Neuron (in vitro differentiated cells): ENCODE results near the gene MRFAP1L1.
"Not testable (repeated sequence)": the region's sequence is repeated elsewhere in the genome, so short reads cannot be mapped to it uniquely, and the experiment has no call there.

Source experiments
- H2AFZ ChIP-seq: one replicate; pipeline ENCODE4 v1.6.1; 2013; ENCODE audit warnings: low read depth, mild to moderate bottlenecking, inconsistent platforms, low read length, moderate library complexity
- H3K27me3 ChIP-seq: one replicate; pipeline ENCODE4 v1.6.1; 2013; ENCODE audit warnings: low read length; ENCODE audit not compliant: insufficient read depth
- H3K36me3 ChIP-seq: one replicate; pipeline ENCODE4 v1.6.1; 2013; ENCODE audit warnings: low read length; ENCODE audit not compliant: insufficient read depth
- H3K4me1 ChIP-seq: one replicate; pipeline ENCODE4 v1.6.1; 2013; ENCODE audit warnings: low read length; ENCODE audit not compliant: insufficient read depth
- H3K4me3 ChIP-seq: 2 replicates; pipeline ENCODE4 v1.5.1; 2013; ENCODE audit warnings: mild to moderate bottlenecking, low read length, moderate library complexity
- H3K9me3 ChIP-seq: one replicate; pipeline ENCODE4 v1.6.1; 2013; ENCODE audit warnings: low read length

Gene MRFAP1L1

DNA sequence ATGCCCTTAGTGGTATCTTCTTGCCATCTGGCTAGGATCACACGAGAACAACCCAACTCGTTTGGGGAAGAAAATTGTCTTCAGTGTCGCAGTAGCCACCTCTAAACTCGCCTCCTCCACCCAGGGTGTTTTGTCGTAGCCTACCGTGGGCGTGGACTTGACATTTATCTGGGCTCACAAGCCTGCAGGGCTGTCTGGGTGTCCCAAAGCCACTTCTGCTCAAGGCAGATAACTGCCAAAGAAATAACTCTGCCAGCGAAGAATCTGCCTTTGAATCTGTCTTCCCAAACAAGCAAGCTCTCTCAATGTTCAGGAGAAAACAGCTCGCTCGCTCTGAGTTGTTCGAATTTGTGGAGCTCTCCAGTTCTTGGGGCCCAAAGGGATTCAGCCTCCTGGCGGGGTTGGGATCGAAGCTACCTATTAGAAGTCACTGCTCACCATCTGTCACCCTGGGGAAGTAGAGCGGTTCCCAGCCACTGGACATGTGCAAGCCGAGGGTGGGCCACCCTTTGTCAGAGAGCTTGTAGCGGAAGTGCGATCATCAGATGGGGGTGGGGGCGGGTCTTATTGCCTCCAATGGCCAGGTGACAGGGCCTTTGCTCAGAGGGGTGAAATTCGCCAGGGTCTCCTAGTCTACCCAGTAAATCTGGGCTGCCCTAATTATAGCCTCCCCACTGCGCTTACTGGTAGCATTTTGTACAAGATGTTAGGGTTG is 21.1 kb upstream of the MRFAP1L1 start:
- no peaks in the 10 kb centered on the region for H3K36me3 ChIP-seq
- H2AFZ ChIP-seq, result no peak overlapping the region
- H3K4me3 ChIP-seq, result no peak overlapping the region
- H3K9me3 ChIP-seq, result peaks cover 4% of the 10 kb centered on the region
- peaks cover 11% of the 10 kb centered on the region for H3K4me1 ChIP-seq
- no peaks in the 10 kb centered on the region for H3K27me3 ChIP-seq

DNA sequence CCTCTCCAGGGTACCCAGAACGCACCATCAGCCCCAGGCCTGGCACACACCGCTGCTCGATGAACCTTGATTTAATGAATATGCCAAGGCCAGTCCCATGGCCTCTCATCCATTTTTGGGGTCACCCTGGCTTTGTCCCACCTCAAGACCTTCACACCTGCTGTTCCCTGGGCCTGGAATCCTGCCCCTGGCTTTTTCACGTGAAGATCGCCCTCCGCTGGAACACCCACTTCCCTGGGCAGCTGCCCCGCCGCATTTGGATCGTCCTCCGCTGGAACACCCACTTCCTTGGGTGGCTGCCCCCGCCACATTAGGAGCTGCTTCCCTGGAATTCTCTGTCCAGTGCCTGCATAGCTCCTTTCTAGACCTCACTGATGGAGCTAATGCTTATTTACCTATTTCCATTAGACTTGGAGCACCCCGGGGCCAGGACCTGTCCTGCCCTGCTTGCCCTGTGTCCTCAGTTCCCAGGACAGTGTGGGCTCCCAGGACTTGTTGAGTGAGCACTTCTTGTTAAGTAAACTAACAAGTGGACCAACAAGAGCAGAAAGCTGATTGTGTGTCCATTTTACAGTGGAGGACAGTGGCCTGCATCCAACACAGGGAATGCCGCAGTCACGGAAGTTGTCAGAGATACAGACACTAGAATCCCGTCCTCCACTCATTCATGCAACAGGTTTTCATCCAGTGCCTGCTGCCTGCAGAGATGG is 18.8 kb upstream of the MRFAP1L1 start:
- Histone ChIP-seq H3K4me3 (no peak overlapping the region), H3K9me3 (peaks cover 4% of the 10 kb centered on the region), H3K36me3 (no peaks in the 10 kb centered on the region), H3K27me3 (no peaks in the 10 kb centered on the region), H2AFZ (no peak overlapping the region), H3K4me1 (peaks cover 28% of the 10 kb centered on the region)

DNA sequence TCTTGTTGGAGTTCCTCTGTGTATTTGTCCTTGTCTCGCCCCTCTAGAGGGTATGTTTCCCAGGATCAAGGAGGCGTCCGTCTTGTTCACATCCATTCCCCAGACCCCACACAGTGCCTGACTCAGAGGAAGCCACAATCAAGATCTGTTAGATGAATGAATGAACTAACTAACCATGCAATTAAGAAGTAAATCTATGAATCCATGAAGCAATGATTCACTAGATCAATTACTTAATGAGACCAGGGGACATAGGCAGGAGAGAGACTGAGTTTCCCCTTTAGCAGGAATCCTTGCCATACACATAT is 18.2 kb upstream of the MRFAP1L1 start:
- H3K4me3 ChIP-seq, result no peak overlapping the region
- H3K4me1 ChIP-seq, result peaks cover 28% of the 10 kb centered on the region
- H2AFZ ChIP-seq, result no peak overlapping the region
- peaks cover 4% of the 10 kb centered on the region for H3K9me3 ChIP-seq
- H3K27me3 ChIP-seq, result no peaks in the 10 kb centered on the region
- H3K36me3 ChIP-seq, result no peaks in the 10 kb centered on the region

DNA sequence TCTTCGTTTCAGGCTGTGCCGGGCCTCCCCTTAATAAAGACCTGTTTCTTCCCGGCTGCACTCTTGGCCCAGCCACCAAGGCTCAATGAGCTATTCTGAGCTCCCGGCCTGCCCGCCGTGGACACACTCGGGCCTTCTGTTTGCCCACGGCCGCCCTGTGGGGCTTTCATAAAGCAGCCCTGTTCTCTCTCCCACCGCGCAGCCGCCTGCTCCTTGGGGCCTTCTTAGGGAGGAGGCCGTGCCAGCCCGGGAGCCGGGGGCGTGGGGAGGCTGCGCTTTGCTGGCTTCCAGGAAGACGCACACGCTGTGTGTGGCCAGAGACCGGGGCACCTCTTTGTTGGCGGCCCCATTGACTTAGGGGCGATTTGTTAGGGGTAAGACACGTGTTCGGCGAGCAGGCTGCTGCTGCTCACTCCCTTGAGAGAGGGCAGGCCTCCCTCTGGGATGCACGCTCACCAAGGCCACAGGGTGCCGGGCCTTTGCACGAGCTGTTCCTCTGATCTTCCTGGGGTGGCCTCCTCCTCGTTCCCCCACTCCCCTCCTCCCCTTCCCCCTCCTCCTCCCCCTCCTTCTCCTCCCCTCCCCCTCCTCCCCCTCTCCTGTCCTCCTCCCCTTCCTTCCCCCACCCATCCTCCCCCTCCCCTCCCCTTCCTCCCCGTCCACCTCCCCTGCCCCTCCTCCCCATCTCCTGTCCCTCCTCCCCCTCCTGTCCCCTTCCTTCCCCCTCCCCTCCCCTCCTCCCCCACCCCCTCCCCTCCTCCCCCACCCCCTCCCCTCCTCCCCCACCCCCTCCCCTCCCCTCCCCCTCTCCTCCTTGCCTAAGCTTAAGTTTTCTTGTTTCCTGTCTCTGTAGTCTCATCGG is 17.6 kb upstream of the MRFAP1L1 start:
- Histone ChIP-seq H3K4me3 (peak overlapping the region; percentile 31), H3K36me3 (no peaks in the 10 kb centered on the region), H3K4me1 (peaks cover 28% of the 10 kb centered on the region), H3K27me3 (no peaks in the 10 kb centered on the region), H3K9me3 (peaks cover 4% of the 10 kb centered on the region), H2AFZ (no peak overlapping the region)

DNA sequence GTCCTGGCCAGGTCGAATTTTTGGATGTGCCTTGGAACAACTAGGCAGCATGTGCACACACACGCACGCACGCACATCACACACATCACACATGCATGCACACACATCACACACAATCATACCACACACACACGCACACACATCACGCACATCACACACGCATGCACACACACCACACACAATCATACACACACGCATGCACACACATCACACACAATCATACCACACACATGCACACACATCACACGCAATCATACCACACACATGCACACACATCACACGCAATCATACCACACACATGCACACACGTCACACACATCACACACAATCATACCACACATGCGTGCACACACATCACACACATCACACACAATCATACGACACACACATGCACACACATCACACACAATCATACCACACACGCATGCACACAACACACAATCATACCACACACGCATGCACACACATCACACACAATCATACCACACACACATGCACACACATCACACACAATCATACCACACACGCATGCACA is 15.8 kb upstream of the MRFAP1L1 start:
- peaks cover 31% of the 10 kb centered on the region for H3K4me1 ChIP-seq
- not testable (repeated sequence) for H3K27me3 ChIP-seq, H3K36me3 ChIP-seq, H2AFZ ChIP-seq, H3K9me3 ChIP-seq, H3K4me3 ChIP-seq

DNA sequence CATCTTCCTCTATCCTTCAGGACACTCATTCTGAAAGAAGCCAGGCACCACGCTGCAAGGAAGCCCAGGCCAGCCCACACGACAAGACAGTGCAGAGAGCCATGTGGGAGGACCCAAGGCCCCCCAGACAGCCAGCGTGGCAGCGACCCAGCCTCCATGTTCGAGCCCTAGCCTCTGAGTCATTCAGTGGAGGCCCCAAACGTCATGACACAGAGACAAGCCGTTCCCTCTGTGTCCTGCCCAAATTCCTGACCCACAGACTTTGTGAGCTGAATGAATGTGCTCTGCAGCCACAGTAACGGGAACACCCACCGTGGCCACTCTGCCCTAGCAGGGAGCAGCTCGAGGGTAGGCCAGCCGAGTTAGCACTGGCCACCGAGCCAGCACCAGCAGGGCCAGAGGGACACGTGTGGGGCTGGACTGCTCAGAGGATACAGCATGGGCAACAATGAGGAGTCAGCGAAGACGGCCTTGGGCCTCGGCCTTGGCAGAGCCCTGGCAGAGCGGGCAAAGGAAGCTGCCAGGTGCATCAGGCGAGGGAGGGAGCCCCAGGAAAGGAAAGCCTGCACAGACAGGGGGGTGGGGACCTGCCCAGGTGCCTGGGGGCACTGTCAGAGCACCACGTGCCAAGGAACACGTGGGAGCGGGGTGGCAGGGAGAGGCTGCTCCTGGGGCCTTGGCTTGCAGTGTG is 14.9 kb upstream of the MRFAP1L1 start:
- Histone ChIP-seq H3K4me3 (no peak overlapping the region), H3K4me1 (peaks cover 34% of the 10 kb centered on the region), H2AFZ (no peak overlapping the region), H3K36me3 (no peaks in the 10 kb centered on the region), H3K27me3 (no peaks in the 10 kb centered on the region), H3K9me3 (no peaks in the 10 kb centered on the region)

DNA sequence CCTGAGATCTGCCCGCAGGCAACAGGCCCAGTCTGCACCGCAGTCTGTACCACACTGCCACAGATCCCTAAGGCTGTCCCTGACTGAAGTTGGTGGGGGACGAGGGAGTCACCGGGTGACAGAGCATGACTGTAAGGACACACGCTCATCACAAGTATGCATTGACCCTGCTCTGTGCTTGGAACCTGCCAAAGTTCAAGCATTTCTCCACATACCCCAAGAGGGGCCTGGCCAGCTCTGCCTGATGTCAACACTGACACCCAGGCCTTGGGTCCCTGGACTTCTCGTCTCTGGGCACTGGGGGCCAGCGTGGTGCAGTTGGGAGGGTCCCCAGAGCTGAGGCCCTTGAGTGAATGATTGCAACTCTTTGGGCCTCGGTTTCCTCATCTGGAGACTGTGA is 14.2 kb upstream of the MRFAP1L1 start:
- Histone ChIP-seq H2AFZ (no peak overlapping the region), H3K27me3 (no peaks in the 10 kb centered on the region), H3K9me3 (no peaks in the 10 kb centered on the region), H3K36me3 (no peaks in the 10 kb centered on the region), H3K4me3 (no peak overlapping the region), H3K4me1 (peaks cover 34% of the 10 kb centered on the region)

DNA sequence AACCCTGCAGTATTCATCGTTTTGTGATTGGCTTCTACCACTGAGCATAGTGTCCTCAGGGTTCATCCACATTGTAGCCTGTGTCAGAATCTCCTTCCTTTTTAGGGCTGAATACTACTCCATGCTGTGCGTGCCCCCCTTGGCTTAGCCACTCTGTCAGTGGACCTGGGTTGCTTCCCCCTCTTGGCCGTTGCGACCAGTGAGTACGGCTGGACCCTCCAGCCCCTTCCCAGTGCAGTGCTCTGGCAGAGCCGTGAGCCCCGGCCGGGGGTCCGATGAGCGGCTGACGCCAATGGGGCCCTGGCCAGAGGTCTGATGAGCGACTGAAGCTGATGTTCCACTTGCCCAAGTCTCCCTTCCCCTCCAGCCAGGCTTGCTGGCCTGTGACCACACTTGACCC is 13.2 kb upstream of the MRFAP1L1 start:
- H3K27me3 ChIP-seq, result no peaks in the 10 kb centered on the region
- H3K9me3 ChIP-seq, result no peaks in the 10 kb centered on the region
- no peak overlapping the region for H2AFZ ChIP-seq
- H3K4me1 ChIP-seq, result peaks cover 30% of the 10 kb centered on the region
- no peak overlapping the region for H3K4me3 ChIP-seq
- no peaks in the 10 kb centered on the region for H3K36me3 ChIP-seq

DNA sequence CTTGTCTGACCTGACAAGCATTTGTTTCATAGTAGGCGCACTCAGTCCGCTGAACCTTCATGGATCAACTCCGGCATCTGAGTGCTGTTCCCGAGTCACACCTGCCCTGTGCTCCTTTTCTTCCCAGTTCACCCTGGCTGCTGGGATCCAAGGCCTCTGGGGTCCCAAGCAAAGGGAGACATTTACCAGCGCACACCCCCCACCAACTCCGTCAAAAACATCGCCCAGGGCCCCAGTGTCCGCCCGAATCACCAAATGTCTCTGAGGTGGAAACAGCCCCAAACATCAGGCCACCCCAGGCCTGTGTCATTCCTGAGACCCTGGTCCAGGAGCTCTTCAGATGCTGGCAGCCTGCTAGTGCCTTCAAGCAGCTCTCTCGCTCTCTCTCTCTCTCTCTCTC is 11.5 kb upstream of the MRFAP1L1 start:
- Histone ChIP-seq H3K36me3 (no peaks in the 10 kb centered on the region), H3K9me3 (no peaks in the 10 kb centered on the region), H2AFZ (no peak overlapping the region), H3K4me3 (no peak overlapping the region), H3K27me3 (no peaks in the 10 kb centered on the region), H3K4me1 (peaks cover 26% of the 10 kb centered on the region)

DNA sequence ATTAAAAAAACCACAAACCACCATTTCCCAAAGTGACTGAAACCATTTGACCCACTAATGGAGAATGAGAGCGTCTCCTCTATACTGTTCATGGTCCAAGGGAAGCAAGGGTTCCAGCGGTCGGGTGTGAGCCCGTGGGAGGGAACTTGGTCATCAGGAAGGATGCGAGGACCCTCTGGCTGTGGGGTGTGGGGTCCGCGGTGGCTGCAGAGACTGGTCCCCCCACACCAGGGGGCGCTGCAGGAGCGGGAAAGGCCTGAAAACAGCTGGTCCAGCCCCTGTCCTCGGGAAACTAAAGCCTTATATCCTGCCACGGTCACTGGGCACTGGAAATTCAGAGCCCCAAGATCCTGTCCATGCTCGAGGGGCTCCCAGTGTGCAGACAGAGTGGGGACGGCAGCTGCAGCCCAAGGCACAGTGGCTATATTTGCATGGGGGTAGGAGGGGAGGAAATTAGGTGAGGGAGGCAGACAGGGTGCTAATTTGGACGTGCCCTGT is 10.6 kb upstream of the MRFAP1L1 start:
- H3K4me3 ChIP-seq, result no peak overlapping the region
- peaks cover 26% of the 10 kb centered on the region for H3K4me1 ChIP-seq
- H2AFZ ChIP-seq, result no peak overlapping the region
- H3K9me3 ChIP-seq, result no peaks in the 10 kb centered on the region
- H3K27me3 ChIP-seq, result no peaks in the 10 kb centered on the region
- H3K36me3 ChIP-seq, result no peaks in the 10 kb centered on the region

DNA sequence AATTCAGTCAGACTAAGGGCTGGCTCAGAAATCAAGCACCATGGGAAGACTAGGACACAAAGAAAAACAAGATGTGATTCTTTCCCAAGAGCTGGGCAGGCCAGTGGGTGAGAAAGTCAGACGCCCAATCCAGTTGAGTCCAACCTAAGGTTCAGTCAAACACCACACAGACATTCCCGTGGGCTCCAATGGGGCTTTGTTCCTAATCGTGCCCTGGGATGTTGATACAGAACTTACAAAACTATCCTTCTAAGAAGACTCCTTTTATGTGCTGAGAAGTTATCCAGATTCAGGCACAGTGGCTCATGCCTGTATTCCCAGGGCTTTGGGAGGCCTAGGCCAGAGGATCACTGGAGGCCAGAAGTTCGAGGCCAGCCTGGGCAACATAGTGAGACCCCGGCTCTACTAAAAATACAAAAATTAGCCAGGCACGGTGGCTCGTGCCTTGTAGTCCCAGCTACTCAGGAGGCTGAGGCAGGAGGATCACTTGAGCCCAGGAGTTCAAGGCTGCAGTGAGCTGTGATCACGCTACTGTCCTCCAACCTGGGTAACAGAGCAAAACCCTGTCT is 10.0 kb upstream of the MRFAP1L1 start:
- Histone ChIP-seq H3K9me3 (no peaks in the 10 kb centered on the region), H3K27me3 (no peaks in the 10 kb centered on the region), H3K36me3 (no peaks in the 10 kb centered on the region), H2AFZ (no peak overlapping the region), H3K4me1 (peaks cover 20% of the 10 kb centered on the region), H3K4me3 (no peak overlapping the region)

DNA sequence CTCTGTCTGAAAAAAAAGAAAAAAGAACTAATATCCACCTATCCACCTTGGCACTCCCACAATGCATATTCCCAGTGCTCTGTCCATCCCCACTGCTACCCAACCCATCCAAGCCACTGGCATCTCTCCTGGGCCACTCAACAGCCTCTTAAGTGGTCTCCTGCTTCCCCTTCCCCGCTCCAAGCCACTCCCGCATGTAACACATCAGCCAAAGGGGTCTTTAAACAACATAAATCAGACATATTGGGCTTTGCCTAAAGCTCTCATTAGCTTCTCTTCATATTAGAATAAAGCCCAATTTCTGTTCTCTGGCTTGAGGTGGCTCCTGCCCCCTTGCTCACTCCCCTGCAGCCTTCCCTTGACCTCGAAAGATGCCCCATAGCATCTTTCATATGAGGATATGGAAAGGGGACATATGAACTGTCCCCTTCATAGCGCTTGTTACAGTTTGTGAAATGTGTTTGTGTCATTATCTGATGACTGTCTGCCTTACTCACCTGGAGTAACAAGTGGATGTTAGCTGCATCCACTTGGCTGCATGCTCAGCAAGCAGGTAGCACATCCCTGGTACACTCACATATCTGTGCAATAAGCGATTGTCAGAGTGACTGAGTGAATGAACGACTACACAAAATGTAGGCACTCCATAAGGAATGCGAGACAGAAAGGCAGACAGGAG is 9.4 kb upstream of the MRFAP1L1 start:
- Histone ChIP-seq H2AFZ (no peak overlapping the region), H3K36me3 (no peaks in the 10 kb centered on the region), H3K4me3 (no peak overlapping the region), H3K27me3 (no peaks in the 10 kb centered on the region), H3K4me1 (peaks cover 14% of the 10 kb centered on the region), H3K9me3 (no peaks in the 10 kb centered on the region)
